H1 (cell line): ENCODE measurements around the gene SELENOV. TPM values are rescaled to one million over a fixed set of nuclear protein-coding genes. Genes with fewer than 3 reads are reported as not detected.

Experiments used
- CTCF ChIA-PET: fragments of 300-600 bp; sonication (Branson Sonifier 250); formaldehyde crosslinking; loops from one replicate; lab custom pipeline; 2021; ENCODE audit not compliant: partially characterized antibody; lab: Charles Lee
- POLR2A ChIA-PET: fragments of 300-600 bp; sonication (Branson Sonifier 250); formaldehyde crosslinking; loops from one replicate; lab custom pipeline; 2021; ENCODE audit warnings: inconsistent platforms; ENCODE audit not compliant: partially characterized antibody; lab: Charles Lee
- DNase-seq, 2 experiments: peaks; one replicate each; pipeline versions ENCODE4 v3.0.0 to v3.0.0-alpha.2; 2010 to 2022; ENCODE audit warnings: low spot score in 2 of 2, low read depth in 1 of 2, mixed read lengths in 1 of 2
- FAIRE-seq: peaks from 2 replicates; lab custom pipeline; 2011; peaks lifted over from hg19 to GRCh38; lab: Jason Lieb, UNC
- H2AFZ ChIP-seq: 2 replicates; pipeline ENCODE4 v1.8.1; 2012; ENCODE audit warnings: low read length, inconsistent platforms
- H2AK5ac ChIP-seq: 2 replicates; pipeline ENCODE4 v1.6.1; 2013; ENCODE audit warnings: low read depth, low read length
- H2BK120ac ChIP-seq: replicated peaks from 2 replicates; pipeline ENCODE3; 2013; ENCODE audit warnings: low read depth, low read length, inconsistent platforms
- H2BK12ac ChIP-seq: 2 replicates; pipeline ENCODE4 v1.6.1; 2013; ENCODE audit warnings: low read depth, low read length
- H2BK15ac ChIP-seq: 2 replicates; pipeline ENCODE4 v1.6.1; 2013; ENCODE audit warnings: low read length
- H2BK20ac ChIP-seq: 2 replicates; pipeline ENCODE4 v1.6.1; 2013; ENCODE audit warnings: low read length
- H2BK5ac ChIP-seq: 2 replicates; pipeline ENCODE4 v1.6.1; 2013; ENCODE audit warnings: low read depth, low read length
- H3K14ac ChIP-seq: 2 replicates; pipeline ENCODE4 v1.6.1; 2013; ENCODE audit warnings: inconsistent platforms; ENCODE audit not compliant: insufficient read length
- H3K18ac ChIP-seq: 2 replicates; pipeline ENCODE4 v1.6.1; 2013; ENCODE audit warnings: low read length; ENCODE audit errors: extremely low read depth
- H3K23ac ChIP-seq: 2 replicates; pipeline ENCODE4 v1.6.1; 2013; ENCODE audit warnings: inconsistent platforms; ENCODE audit not compliant: insufficient read length
- H3K23me2 ChIP-seq: 2 replicates; pipeline ENCODE4 v1.6.1; 2013; ENCODE audit warnings: low read depth, low read length
- H3K27ac ChIP-seq: 2 replicates; pipeline ENCODE4 v1.6.1; 2011; ENCODE audit warnings: low read depth, low read length, inconsistent platforms
- H3K27me3 ChIP-seq, 4 experiments: replicated peaks in 1 of 4; 1 replicate in 1 of 4; 2 replicates in 3 of 4; pipeline versions ENCODE4 v1.6.1 to v1.8.1; 2011 to 2013; ENCODE audit warnings: low read length in 3 of 4, mild to moderate bottlenecking in 3 of 4, inconsistent platforms in 2 of 4, mixed read lengths in 2 of 4, moderate library complexity in 1 of 4; ENCODE audit not compliant: control insufficient read depth in 3 of 4, insufficient read depth in 3 of 4; ENCODE audit errors: extremely low read depth in 1 of 4
- H3K36me3 ChIP-seq, 4 experiments: 2 replicates each; pipeline versions ENCODE4 v1.6.1 to v1.8.1; 2011 to 2013; ENCODE audit warnings: mild to moderate bottlenecking in 4 of 4, low read length in 3 of 4, moderate library complexity in 2 of 4, control low read depth in 1 of 4, inconsistent platforms in 1 of 4; ENCODE audit not compliant: insufficient read depth in 4 of 4, control insufficient read depth in 2 of 4
- H3K4ac ChIP-seq: replicated peaks from 2 replicates; pipeline ENCODE3; 2013; ENCODE audit warnings: low read length, low read depth, mixed read lengths, inconsistent platforms; ENCODE audit not compliant: insufficient read length
- H3K4me1 ChIP-seq, 4 experiments: replicated peaks in 1 of 4; 1 replicate in 1 of 4; 2 replicates in 3 of 4; pipeline versions ENCODE4 v1.6.1 to v1.8.1; 2011 to 2013; ENCODE audit warnings: low read length in 3 of 4, inconsistent platforms in 2 of 4, mixed read lengths in 1 of 4; ENCODE audit not compliant: insufficient read depth in 4 of 4, control insufficient read depth in 3 of 4
- H3K4me2 ChIP-seq, 2 experiments: 2 replicates each; pipeline versions ENCODE4 v1.6.1 to v1.8.1; 2011 to 2013; ENCODE audit warnings: low read depth in 2 of 2, low read length in 2 of 2, control low read depth in 1 of 2, inconsistent platforms in 1 of 2, mild to moderate bottlenecking in 1 of 2; ENCODE audit not compliant: insufficient read depth in 1 of 2
- H3K4me3 ChIP-seq, 4 experiments: fragments of 200-600, 300-600 bp in 1 of 4; sonication (generic), shearing (Covaris generic), sonication (Bioruptor Twin) in 1 of 4; 2 replicates each; pipeline versions ENCODE4 v1.5.1 to v1.8.1; 2011 to 2016; ENCODE audit warnings: low read length in 4 of 4, low read depth in 3 of 4, control low read depth in 2 of 4, inconsistent platforms in 2 of 4, mild to moderate bottlenecking in 2 of 4, mixed read lengths in 1 of 4, moderate library complexity in 1 of 4; ENCODE audit not compliant: insufficient read depth in 2 of 4; ENCODE audit errors: extremely low read depth in 1 of 4
- H3K56ac ChIP-seq: replicated peaks from 2 replicates; pipeline ENCODE3; 2013; ENCODE audit warnings: low read depth, mild to moderate bottlenecking, mixed read lengths, low read length, inconsistent platforms; ENCODE audit not compliant: insufficient read length
- H3K79me1 ChIP-seq: 2 replicates; pipeline ENCODE4 v1.6.1; 2013; ENCODE audit warnings: low read depth, low read length, control low read depth
- H3K79me2 ChIP-seq, 2 experiments: 2 replicates each; pipeline versions ENCODE4 v1.6.1 to v1.8.1; 2012 to 2013; ENCODE audit warnings: low read length in 2 of 2, mild to moderate bottlenecking in 2 of 2, inconsistent platforms in 1 of 2; ENCODE audit not compliant: insufficient read depth in 2 of 2, control insufficient read depth in 1 of 2
- H3K9ac ChIP-seq, 4 experiments: replicated peaks in 1 of 4; 1 replicate in 1 of 4; 2 replicates in 3 of 4; pipeline versions ENCODE4 v1.6.1 to v1.8.1; 2011 to 2013; ENCODE audit warnings: low read depth in 3 of 4, low read length in 3 of 4, control low read depth in 2 of 4, mild to moderate bottlenecking in 2 of 4, moderate library complexity in 2 of 4, inconsistent platforms in 1 of 4; ENCODE audit errors: extremely low read depth in 1 of 4
- H3K9me3 ChIP-seq, 2 experiments: 2 replicates each; pipeline versions ENCODE4 v1.6.1 to v1.8.1; 2012 to 2013; ENCODE audit warnings: mild to moderate bottlenecking in 2 of 2, moderate library complexity in 2 of 2, control low read depth in 1 of 2, inconsistent platforms in 1 of 2, low read depth in 1 of 2, low read length in 1 of 2, mixed read lengths in 1 of 2; ENCODE audit not compliant: insufficient read depth in 2 of 2
- H4K20me1 ChIP-seq, 2 experiments: replicated peaks in 1 of 2; 2 replicates each; pipeline versions ENCODE3 to v1.8.1; 2011 to 2013; ENCODE audit warnings: inconsistent platforms in 2 of 2, low read length in 2 of 2, mild to moderate bottlenecking in 1 of 2; ENCODE audit not compliant: insufficient read depth in 2 of 2, control insufficient read depth in 1 of 2
- H4K5ac ChIP-seq: 2 replicates; pipeline ENCODE4 v1.6.1; 2013; ENCODE audit warnings: low read length, low read depth, mixed read lengths, inconsistent platforms; ENCODE audit not compliant: insufficient read length
- H4K8ac ChIP-seq: 2 replicates; pipeline ENCODE4 v1.8.0; 2013; ENCODE audit warnings: mild to moderate bottlenecking, moderate library complexity, low read length, inconsistent platforms; ENCODE audit not compliant: insufficient read depth; ENCODE audit errors: extremely low read depth
- H4K91ac ChIP-seq: replicated peaks from 2 replicates; pipeline ENCODE3; 2013; ENCODE audit warnings: low read length, mixed read lengths, inconsistent platforms; ENCODE audit not compliant: insufficient read length
- BRCA1 ChIP-seq: IDR thresholded peaks from 2 replicates; pipeline ENCODE4 v1.6.1; 2012; ENCODE audit warnings: low read depth, low read length, improper control_type of control experiment
- CEBPB ChIP-seq: IDR thresholded peaks from 2 replicates; pipeline ENCODE4 v1.6.1; 2012; ENCODE audit warnings: low read depth, low read length
- CHD2 ChIP-seq: IDR thresholded peaks from 2 replicates; pipeline ENCODE4 v1.6.1; 2012; ENCODE audit warnings: low read length, improper control_type of control experiment
- HDAC2 ChIP-seq, 2 experiments: fragments of 300-600 bp in 1 of 2; sonication (generic) in 1 of 2; IDR thresholded peaks; 2 replicates each; pipeline ENCODE4 v1.6.1; 2011 to 2012; ENCODE audit warnings: low read depth in 2 of 2, low read length in 2 of 2, mild to moderate bottlenecking in 2 of 2, moderate library complexity in 2 of 2, borderline replicate concordance in 1 of 2, inconsistent platforms in 1 of 2
- SIN3A ChIP-seq, 2 experiments: IDR thresholded peaks in 1 of 2; conservative IDR thresholded peaks in 1 of 2; 2 replicates each; pipeline ENCODE4 v1.6.1; 2011 to 2012; ENCODE audit warnings: low read length in 2 of 2, improper control_type of control experiment in 1 of 2, low read depth in 1 of 2, mild to moderate bottlenecking in 1 of 2
- WGBS, 2 experiments: shearing (Covaris generic) in 1 of 2; methylation state at CpG; one replicate each; pipeline versions ENCODE4 v1.1.6 to v1.1.7; 2013 to 2015; ENCODE audit warnings: low lambda C conversion rate in 2 of 2, mixed read lengths in 2 of 2, inconsistent platforms in 1 of 2, low coverage in 1 of 2, missing lambda C conversion rate in 1 of 2; ENCODE audit not compliant: insufficient replicate concordance in 2 of 2, insufficient coverage in 1 of 2, insufficient read length in 1 of 2; ENCODE audit errors: extremely low coverage in 1 of 2, missing lambda C conversion rate in 1 of 2; 5-methylcytosine and 5-hydroxymethylcytosine counted together
- polyA plus RNA-seq, 7 experiments: library from polyadenylated mRNA; depleted of rRNA in 3 of 7; stranded (reverse) in 5 of 7; unstranded in 2 of 7; fragments of >200 nt in 5 of 7; fragments of 200-250 nt in 2 of 7; gene quantifications; 1 replicate in 5 of 7; 2 replicates in 1 of 7; 4 replicates in 1 of 7; pipeline versions ENCODE4 v1.2.1 to v1.2.3, GENCODE V29; 2011 to 2013; ENCODE audit warnings: missing spikeins in 2 of 7, mixed read lengths in 2 of 7
- total RNA-seq: library from RNA; stranded (reverse); fragmentation: NEBNext Ultra II Directional; extraction: Animal tissue kit (Norgen Biotek cat#: 25700); gene quantifications from 2 replicates; pipeline ENCODE4 v1.2.1, GENCODE V29; 2021

The SELENOV gene
- total and polyA plus RNA-seq, 2 of the 8 experiments (the other 6 are each of a cell fraction or from before 2014, with no cell fraction given), result 8.4 to 10.7 TPM

GRCh38 chr19:39531834-39532232, 16.9 kb downstream of the SELENOV start:
- Histone ChIP-seq H3K14ac (no peak overlapping the region), H2BK20ac (no peak overlapping the region), H3K4ac (peak overlapping the region; percentile 65), H3K4me3 (peak overlapping the region; percentile 55 to 93 (median 78)), H2AK5ac (no peak overlapping the region), H3K36me3 (no peaks in the 10 kb centered on the region), H2BK120ac (no peak overlapping the region), H2BK15ac (no peak overlapping the region), H3K79me1 (no peaks in the 10 kb centered on the region), H2BK12ac (no peak overlapping the region), H2AFZ (0 out of 2 replicates have a peak overlapping the region, but pooled peaks have one; percentile 10), H4K8ac (no peak overlapping the region), H3K9ac (peak overlapping the region in 3 of 4 experiments; percentile 62 to 73 (median 70); a peak in 6 of 7 replicates), H3K4me1 (no peaks in the 10 kb centered on the region), H4K5ac (no peak overlapping the region), H3K23me2 (peaks cover 4% of the 10 kb centered on the region), H3K27ac (no peak overlapping the region), H3K23ac (no peak overlapping the region), H3K9me3 (peaks cover 0 to 4% of the 10 kb centered on the region in 2 experiments; a peak in 1 of 4 replicates), H3K79me2 (peaks cover 0 to 4% of the 10 kb centered on the region in 2 experiments; a peak in 1 of 4 replicates), H3K18ac (no peak overlapping the region), H2BK5ac (no peak overlapping the region), H3K27me3 (peaks cover 0 to 3% (median 0%) of the 10 kb centered on the region in 4 experiments; a peak in 1 of 7 replicates), H3K4me2 (peak overlapping the region; percentile 68 to 96), H4K91ac (no peak overlapping the region), H4K20me1 (peaks cover 0 to 4% of the 10 kb centered on the region in 2 experiments), H3K56ac (no peak overlapping the region)
- 75% methylated on average over 14 of the region's 14 CpGs; no CpG with 5 or more reads in 1 of the 2 experiments for WGBS, 2 experiments
- ChIA-PET POLR2A (interaction anchor here (0.9 to 1.5 kb wide), 11 partner anchors 13 to 302 kb away, joined by 3 to 8 read pairs (median 5); partner anchors contain the start of genes DLL3, DYRK1B, MED29 and PAF1), CTCF (interaction anchor here (0.6 to 10.6 kb wide), 12 partner anchors 8 to 150 kb away, joined by 3 to 101 read pairs (median 6); partner anchors contain the start of genes DLL3, EID2 and SELENOV)
- TF ChIP-seq HDAC2 (IDR thresholded peaks at IDR 0.05; ENCODE audit: borderline replicate concordance in 1 of 2, low read depth in 2 of 2, low read length in 2 of 2) (no peak), SIN3A (conservative IDR thresholded peaks at IDR 0.05 in 1 of 2, IDR thresholded peaks at IDR 0.05 in 1 of 2; ENCODE audit: low read depth in 1 of 2, low read length in 2 of 2) (no peak), CHD2 (no peak), BRCA1 (no peak), CEBPB (no peak)
- FAIRE-seq, result no peak
- no peak for DNase-seq
